GM10248 (cell line): Measurements from ENCODE around the gene ACAN.

Source experiments
- CTCF ChIA-PET: fragments of 300-600 bp; sonication (Branson Sonifier 250); formaldehyde crosslinking; extraction: SDS; loops from one replicate; lab custom pipeline; 2021; ENCODE audit warnings: antibody characterized with exemption; lab: Yijun Ruan, JAX
- POLR2A ChIA-PET: fragments of 350-650 bp; sonication (Branson Sonifier 250); formaldehyde crosslinking; extraction: SDS; loops from one replicate; lab custom pipeline; 2020; ENCODE audit warnings: antibody characterized with exemption; lab: Yijun Ruan, JAX
- DNase-seq: peaks from one replicate; pipeline ENCODE4 v3.0.0; 2012; ENCODE audit errors: extremely low spot score
- CTCF ChIP-seq: IDR thresholded peaks from 2 replicates; pipeline ENCODE4 v1.5.1; 2012; ENCODE audit warnings: mild to moderate bottlenecking, low read depth; ENCODE audit errors: extremely low read depth, missing control alignments, control extremely low read depth

Gene ACAN

GRCh38 chr15:88797663-88798339 lies 5.4 kb upstream of the ACAN start:
- no peak for TF ChIP-seq CTCF
- POLR2A ChIA-PET, result no interaction called here
- DNase-seq, result no peak
- CTCF ChIA-PET, result interaction anchor here (1.0 to 1.5 kb wide), 2 partner anchors 8 to 12 kb away, joined by 3 to 5 read pairs; no protein-coding TSS in a partner anchor

- CTCF ChIA-PET, result no interaction called here
- no peak for TF ChIP-seq CTCF
- POLR2A ChIA-PET, result no interaction called here
- no peak for DNase-seq
Observed at GRCh38 chr15:88799341-88799740, 3.9 kb upstream of the ACAN start.

GRCh38 chr15:88800026-88800425 lies 3.2 kb upstream of the ACAN start:
- POLR2A ChIA-PET, result no interaction called here
- no peak for DNase-seq
- CTCF ChIA-PET, result no interaction called here
- no peak for TF ChIP-seq CTCF

GRCh38 chr15:88800738-88801137 lies 2.5 kb upstream of the ACAN start:
- DNase-seq, result no peak
- ChIA-PET CTCF (no interaction called here), POLR2A (no interaction called here)
- TF ChIP-seq CTCF, result no peak

GRCh38 chr15:88802250-88802990 lies 816 bp upstream of the ACAN start:
- CTCF ChIA-PET, result interaction anchor here (0.8 kb wide), 1 partner anchor 102 kb away, joined by 3 read pairs; no protein-coding TSS in a partner anchor

GRCh38 chr15:88802991-88803240 lies 320 bp upstream of the ACAN start:
- TF ChIP-seq CTCF, result no peak
- POLR2A ChIA-PET, result no interaction called here
- CTCF ChIA-PET, result interaction anchor here (0.8 kb wide), 1 partner anchor 102 kb away, joined by 3 read pairs; no protein-coding TSS in a partner anchor
- no peak for DNase-seq

More at GRCh38 chr15:88802250-88802990, 816 bp upstream of the ACAN start:
- DNase-seq, result no peak
- TF ChIP-seq CTCF, result no peak
- POLR2A ChIA-PET, result no interaction called here
